Measurements from ENCODE around the gene CPTP.

- TF ChIP-seq POLR2A (IDR thresholded peaks at IDR 0.05; ENCODE audit: low read length): no peak
- no peak for TF ChIP-seq GATA1 (IDR thresholded peaks at IDR 0.05; ENCODE audit: low read depth, low read length)
Measured at GRCh38 chr1:1318777-1319645, 5.6 kb upstream of the CPTP start.

Data from erythroblast (primary cell).